GM18498 (cell line): Measurements from ENCODE around the gene TBC1D21.

Experiments used
- ATAC-seq: cut with Tn5 transposase; IDR thresholded peaks from one replicate; pipeline ENCODE4 v1.9.1; 2021; ENCODE audit warnings: mild to moderate bottlenecking, moderate library complexity; ENCODE audit not compliant: unreplicated experiment

The TBC1D21 gene, protein sequence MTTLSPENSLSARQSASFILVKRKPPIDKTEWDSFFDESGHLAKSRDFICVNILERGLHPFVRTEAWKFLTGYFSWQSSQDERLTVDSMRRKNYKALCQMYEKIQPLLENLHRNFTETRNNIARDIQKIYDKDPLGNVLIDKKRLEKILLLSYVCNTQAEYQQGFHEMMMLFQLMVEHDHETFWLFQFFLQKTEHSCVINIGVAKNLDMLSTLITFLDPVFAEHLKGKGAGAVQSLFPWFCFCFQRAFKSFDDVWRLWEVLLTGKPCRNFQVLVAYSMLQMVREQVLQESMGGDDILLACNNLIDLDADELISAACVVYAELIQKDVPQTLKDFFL

DNA sequence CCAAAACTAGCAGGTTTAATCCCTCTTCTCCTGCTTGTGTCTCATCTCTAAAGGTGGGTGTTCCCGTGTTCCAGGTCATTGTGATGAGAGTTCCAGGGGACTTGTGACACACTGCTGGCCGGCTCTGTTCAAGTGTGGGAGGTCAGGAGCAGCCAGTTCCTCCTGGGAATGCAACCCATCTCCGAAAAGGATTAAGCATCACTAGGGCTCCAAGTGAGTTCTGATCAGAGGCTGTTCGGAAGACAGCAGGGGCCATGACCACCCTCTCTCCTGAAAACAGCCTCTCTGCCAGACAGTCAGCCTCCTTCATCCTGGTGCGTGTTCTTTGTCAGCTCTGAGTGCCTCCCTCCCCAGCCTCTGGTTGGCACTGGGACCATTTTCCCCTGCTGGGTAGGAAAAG is at the start of gene TBC1D21:
Gene TBC1D21 (plus strand): TSS at position 109 of the 400 bp plus-strand sequence. CDS start 146 bp downstream, at position 255.
- no peak for ATAC-seq

DNA sequence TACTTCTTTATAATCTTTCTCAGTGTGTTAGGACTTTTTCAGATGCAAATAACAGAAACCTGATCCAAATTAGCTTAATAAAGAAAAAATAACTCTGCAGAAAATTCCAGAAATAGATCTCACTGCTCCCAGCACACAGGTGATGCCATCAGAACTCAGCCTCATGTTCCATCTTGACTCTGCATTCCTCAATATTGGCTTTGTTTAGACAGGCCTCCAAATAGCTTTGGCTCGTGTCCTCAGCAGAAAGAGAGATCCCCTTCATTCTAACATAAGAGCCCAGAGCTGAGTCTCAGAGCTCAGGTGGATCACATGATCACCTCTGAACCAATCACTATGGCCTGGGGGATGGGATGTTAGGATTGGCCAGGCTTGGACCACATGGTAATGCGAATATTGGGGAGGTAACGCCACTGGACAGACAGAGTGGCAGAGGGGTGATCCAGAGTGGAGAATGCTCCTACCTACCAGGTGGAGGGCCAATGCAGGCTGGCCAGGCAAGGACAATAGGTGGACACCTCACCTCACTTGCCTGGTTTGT is 46.6 kb upstream of the TBC1D21 start:
- no peak for ATAC-seq

- ATAC-seq: no peak
Observed at GRCh38 chr15:73829523-73829922, 43.8 kb upstream of the TBC1D21 start.

- no peak for ATAC-seq
Observed at GRCh38 chr15:73832657-73833056, 40.7 kb upstream of the TBC1D21 start.

DNA sequence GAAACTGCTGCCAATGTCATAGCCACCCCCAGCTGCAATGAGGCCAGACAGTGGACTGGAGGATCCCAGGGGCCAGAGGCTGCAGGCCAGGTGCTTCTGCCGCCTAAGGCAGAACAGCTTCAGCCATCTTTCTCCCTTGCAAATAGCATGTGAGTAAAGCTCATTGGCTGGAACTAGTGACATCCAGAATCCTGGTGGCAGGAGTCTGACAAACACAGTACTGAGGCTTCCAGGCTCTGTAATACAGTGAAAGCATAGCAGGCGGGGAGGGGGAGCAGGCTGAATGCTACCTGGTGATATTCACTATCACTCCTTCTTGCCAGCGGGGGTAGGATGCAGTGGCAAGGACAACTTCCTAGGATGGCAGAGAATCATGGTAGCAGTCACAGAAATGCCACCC is 36.5 kb upstream of the TBC1D21 start:
- ATAC-seq: no peak

DNA sequence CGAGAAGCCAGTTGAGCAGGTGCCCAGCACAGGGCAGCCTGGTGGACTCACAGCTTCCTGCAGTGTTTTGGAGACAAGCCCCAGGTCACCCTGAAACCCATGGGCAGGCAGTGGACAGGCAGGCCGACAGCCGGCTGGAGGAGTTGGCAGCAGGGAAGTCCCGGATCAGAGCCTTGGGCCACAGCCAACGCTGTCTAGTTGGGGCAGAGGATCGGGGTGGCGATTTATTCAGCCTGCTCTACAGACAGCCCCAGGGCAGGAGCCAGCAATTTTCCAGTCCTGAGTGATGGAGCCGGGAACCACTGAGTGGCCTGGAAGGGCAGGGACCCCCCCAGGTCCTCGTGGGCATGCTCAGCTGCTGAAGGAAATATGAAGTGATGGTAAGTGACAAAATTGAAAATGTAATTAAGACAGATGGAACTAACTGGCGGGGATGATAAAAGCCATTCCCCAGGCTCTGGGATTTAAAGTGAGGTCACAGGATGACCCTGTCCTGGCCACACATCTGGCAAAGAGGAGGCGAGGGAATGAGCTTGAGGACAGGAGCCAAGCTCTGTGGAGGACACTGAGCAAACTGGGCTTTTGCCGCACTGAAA is 34.4 kb upstream of the TBC1D21 start:
- no peak for ATAC-seq

GRCh38 chr15:73839699-73840377 is 33.5 kb upstream of the TBC1D21 start:
- ATAC-seq: no peak

DNA sequence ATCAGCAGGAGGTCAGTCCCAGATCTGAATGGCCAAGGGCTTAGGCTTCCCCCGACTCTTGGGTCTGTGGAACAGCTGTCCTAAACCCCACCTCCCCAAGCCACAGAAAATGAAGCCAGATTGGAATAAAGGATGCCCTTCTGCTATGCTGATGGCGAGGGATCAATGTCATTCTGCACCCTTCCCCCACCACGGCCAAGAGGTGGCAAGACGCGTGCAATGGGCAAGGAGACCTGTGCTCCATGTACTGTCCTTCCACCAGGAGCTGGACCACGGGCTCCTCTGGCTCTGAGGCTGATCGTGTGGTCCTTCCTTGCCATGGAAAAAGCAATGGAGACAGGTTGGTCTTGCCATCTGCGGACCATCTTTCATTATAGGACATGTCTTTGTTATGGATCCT is 32.6 kb upstream of the TBC1D21 start:
- ATAC-seq: no peak

- ATAC-seq: no peak
Observed at GRCh38 chr15:73841756-73842725, 31.3 kb upstream of the TBC1D21 start.

GRCh38 chr15:73843787-73844186 is 29.6 kb upstream of the TBC1D21 start:
- no peak for ATAC-seq

DNA sequence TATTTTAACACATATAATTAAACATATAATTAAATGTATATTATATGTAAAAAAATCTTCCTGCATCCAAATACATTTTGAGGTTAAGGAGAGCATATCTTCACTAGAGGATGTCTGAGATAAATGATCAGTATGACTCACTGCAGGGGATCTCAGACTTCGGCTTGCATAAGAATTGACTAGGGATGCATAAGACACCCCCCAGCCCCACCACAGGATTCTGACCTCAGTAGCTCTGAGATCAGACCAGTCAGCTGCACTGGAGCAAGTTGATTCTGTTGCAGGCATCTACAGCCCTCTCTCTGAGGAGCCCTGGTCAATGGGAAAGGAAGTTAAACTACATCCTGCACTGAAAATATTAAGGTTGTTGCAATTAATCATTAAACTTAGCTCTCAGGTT is 29.0 kb upstream of the TBC1D21 start:
- no peak for ATAC-seq

GRCh38 chr15:73845507-73845906 is 27.9 kb upstream of the TBC1D21 start:
- ATAC-seq: no peak

DNA sequence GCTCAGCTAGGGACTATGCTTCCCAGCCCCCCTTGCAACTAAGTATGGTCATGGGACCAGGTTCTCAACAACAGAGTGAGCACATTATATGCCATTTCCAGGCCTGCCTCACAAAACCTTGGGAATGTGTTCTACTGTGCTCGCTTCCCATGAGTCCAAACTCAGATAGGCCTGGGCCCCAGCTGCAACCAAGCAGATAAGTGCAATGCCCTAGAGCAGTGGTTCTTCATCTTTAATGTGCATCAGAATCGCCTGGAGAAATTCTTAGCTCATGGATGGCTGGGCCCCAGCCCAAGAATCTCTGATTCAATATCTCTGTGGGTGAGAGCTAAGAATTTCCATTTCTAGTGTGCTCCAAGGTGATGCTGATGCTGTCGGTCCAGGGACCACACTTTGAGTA is 27.5 kb upstream of the TBC1D21 start:
- no peak for ATAC-seq

- ATAC-seq: no peak
Observed at GRCh38 chr15:73849641-73850040, 23.7 kb upstream of the TBC1D21 start.

DNA sequence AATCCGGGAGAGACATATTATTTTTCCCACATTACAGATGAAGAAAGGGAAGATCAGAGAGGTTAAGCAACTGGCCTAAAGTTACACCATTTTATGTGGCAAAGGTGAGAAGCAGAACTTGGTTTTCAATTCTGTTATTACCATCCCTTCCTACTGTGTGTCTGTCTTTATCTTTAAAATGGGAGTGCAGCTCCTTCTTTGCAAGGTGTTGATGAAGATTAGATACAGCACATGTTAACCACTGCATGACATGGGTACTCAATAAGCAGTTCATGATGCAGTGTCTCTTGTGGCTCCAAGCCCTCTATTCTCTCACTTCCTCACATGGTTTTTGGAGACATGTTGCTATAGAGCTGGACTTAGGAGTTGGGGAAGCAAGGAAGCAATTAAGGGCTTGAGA is 23.1 kb upstream of the TBC1D21 start:
- ATAC-seq: no peak

GRCh38 chr15:73851689-73852088 is 21.7 kb upstream of the TBC1D21 start:
- no peak for ATAC-seq

- no peak for ATAC-seq
Observed at GRCh38 chr15:73852507-73852906, 20.9 kb upstream of the TBC1D21 start.

DNA sequence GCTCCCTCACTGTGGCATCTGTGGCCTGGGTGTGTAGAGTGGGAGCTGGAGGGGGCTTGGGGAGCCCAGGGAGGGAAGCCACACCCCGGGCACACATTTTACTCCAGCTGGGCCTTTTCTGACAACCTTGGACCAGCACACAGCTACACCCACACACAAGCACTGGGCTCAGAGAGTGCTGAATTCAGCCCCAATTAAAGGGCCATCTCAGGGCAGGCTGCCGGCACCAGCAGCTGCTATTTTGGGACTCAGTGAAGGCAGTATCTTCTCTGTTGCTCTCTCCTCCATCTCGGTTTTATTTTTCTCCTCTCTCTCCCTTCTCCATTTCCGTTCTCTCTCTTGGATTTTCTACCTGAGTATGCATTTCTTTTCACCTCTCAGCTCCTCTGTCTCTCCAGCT is 19.1 kb upstream of the TBC1D21 start:
- ATAC-seq: no peak

DNA sequence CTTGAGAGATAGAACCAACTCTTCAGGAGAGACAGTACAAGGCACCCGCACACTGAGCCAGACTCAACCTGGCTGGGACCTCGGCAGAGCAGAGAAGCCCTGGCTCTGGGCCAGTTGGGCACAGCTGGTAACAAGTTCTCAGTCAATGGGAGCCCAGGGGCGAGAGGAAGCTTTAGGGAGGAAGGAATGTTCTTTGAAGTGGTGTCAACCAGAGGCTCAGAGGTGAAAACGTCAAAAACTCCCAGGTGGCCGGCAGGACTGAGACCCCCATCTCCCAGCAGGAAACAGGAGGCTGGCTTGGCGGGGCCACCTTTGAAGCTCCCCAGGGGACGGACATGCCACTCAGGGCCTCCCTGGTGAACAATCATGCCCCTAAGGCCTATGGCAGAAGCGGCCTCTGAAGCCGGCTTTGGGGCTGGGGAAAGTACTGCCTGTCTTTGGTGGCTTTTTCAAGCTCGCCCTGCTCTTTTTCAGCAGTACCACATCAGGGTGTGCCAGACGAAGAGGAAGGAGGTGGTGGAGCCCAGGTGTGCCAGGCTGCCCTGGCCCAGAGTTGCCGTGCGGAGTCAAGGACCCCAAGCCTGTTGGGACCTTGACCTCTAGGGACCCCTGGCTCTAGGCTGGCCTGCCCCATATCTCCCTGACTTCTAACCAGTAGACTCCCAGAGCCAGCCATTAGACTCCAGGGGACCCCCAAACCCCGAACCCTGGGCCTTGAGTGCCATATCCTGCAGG is 16.7 kb upstream of the TBC1D21 start:
- no peak for ATAC-seq
